Inflammatory macrophage treated with lipopolysaccharide for 1 hour (primary cell): ENCODE results near the gene SPIN1.
"Not testable (repeated sequence)": the region's sequence is repeated elsewhere in the genome, so short reads cannot be mapped to it uniquely, and the experiment has no call there.

Experiments
- DNase-seq, 2 donors: peaks; one replicate each; pipeline ENCODE4 v3.0.0-alpha.2; 2020 to 2022

SPIN1 gene

GRCh38 chr9:88388203-88388885, at the start of gene SPIN1:
SPIN1 (plus strand) TSS chr9:88388444; CDS start chr9:88426540, 38,096 bp downstream.
- DNase-seq: peak; percentile 75 to 90

- peak; percentile 33 to 42 for DNase-seq
These were observed 48.9 kb upstream of the SPIN1 start for GRCh38 chr9:88339317-88339716.

DNA sequence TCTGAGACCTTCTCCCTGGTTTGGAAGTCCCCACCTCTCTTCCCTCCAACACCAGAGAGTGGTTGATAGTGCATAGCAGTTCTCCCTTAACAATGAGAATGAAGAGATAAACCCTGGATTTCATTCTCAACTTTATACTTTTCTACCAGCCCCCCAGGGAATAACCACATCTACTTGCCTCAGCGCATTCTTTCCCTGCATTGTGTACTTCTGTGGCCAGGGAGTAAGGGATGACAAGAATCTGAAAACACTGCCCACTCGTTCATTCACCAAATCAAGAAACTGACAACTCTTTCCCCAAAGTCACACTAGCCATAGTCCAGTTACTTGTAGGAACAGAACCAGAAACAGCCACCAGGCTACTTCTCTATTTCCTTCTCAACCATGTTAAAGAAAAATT, 46.0 kb upstream of the SPIN1 start:
- no peak for DNase-seq

DNA sequence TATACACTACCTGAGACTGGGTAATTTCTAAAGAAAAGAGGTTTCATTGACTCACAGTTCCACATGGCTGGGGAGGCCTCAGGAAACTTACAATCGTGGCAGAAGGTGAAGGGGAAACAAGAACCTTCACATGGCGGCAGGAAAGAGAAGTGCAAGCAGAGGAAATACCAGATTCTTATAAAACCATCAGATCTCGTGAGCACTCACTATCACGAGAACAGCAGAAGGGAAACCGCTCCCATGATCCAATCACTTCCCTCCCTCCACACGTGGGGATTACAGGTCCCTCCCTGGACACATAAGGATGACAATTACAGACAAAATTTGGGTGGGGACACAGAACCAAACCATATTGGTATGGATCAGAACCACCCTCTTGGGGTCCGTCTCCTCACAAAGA, 44.2 kb upstream of the SPIN1 start:
- peak in 1 of 2 donors; percentile 13 for DNase-seq

DNA sequence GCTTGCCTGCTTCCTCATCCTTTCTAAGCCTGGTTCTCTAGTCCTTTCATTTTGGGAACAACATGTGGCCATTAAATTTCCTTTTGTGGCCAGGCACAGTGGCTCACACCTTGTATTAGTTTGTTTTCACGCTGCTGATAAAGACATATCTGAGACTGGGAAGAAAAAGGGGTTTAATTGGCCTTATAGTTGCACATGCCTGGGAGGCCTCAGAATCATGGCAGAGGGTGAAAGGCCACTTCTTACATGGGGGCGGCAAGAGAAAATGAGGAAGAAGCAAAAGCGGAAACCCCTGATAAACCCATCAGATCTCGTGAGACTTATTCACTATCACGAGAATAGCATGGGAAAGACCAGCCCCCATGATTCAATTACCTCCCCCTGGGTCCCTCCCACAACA, 37.9 kb upstream of the SPIN1 start:
- DNase-seq: peak; percentile 19 to 61

DNA sequence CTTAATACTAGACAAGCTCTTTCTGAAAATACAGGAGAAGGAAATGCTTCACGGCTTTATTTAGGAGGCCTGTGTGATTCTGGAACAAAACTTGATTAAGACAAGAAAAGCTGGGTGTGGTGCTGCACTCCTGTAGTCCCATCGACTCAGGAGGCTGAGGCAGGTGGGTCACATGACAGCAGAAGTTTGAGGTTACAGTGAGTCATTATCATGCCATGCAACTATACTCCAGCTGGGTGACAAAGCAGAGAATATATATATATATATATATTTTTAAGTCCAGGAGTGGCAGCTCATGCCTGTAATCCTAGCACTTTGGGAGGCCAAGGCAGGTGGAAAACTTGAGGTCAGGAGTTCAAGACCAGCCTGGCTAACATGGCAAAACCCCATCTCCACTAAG, 33.1 kb upstream of the SPIN1 start:
- no peak for DNase-seq

GRCh38 chr9:88357250-88357649, 31.0 kb upstream of the SPIN1 start:
- not testable (repeated sequence) for DNase-seq

DNA sequence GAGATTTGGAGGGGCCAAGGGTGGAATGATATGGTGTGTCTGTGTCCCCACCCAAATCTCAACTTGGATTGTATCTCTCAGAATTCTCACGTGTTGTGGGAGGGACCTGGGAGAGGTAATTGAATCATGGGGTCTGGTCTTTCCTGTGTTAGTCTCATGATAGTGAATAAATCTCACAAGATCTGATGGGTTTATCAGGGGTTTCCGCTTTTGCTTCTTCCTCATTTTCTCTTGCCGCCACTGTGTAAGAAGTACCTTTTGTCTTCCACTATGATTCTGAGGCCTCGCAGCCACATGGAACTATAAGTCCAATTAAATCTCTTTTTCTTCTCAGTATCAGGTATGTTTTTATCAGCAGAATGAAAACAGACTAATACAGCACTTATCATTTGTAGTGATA, 29.5 kb upstream of the SPIN1 start:
- peak; percentile 33 to 65 for DNase-seq

GRCh38 chr9:88359974-88360373, 28.3 kb upstream of the SPIN1 start:
- no peak for DNase-seq

GRCh38 chr9:88362681-88363080, 25.6 kb upstream of the SPIN1 start:
- DNase-seq: peak in 1 of 2 donors; percentile 49

- DNase-seq: no peak
These were observed 24.6 kb upstream of the SPIN1 start for GRCh38 chr9:88363661-88364060.

DNA sequence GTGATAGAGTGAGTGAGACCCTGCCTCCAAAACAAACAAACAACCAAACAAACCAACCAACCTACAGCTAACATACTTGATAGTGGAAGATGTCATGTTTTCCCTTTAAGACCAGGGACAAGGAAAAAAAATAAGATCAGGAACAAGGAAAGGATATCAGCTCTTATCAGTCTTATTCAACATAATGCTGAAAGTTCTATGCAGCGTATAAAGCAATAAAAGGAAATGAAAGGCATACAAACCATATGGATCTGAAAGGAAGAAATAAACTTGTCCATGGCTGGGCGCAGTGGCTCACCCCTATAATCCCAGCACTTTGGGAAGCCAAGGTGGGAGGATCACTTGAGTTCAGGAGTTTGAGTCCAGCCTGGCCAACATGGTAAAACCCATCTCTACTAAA, 23.5 kb upstream of the SPIN1 start:
- no peak for DNase-seq

DNA sequence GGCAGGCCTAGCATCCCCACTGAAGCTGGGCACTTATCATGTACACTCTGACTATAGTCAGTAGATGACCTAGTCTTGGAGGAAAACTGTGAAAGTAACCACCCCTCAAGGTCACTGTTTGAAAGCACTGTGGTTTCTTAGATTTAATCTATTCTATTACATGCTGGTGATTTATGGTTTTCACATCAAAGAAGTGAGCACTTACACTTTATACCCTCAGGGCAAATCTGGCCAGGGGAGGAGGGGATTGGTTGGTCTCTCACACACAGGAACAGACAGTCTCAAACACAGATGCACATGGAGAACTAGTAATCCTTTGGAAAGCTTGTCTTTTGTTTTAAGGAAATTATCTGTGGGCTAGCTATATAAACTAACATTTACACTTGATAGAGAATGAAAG, 17.9 kb upstream of the SPIN1 start:
- DNase-seq: no peak

- DNase-seq: no peak
These were observed 16.1 kb upstream of the SPIN1 start for GRCh38 chr9:88372103-88372654.

GRCh38 chr9:88373045-88373444, 15.2 kb upstream of the SPIN1 start:
- peak; percentile 47 to 69 for DNase-seq

- no peak for DNase-seq
These were observed 9.9 kb upstream of the SPIN1 start for GRCh38 chr9:88378317-88378716.

DNA sequence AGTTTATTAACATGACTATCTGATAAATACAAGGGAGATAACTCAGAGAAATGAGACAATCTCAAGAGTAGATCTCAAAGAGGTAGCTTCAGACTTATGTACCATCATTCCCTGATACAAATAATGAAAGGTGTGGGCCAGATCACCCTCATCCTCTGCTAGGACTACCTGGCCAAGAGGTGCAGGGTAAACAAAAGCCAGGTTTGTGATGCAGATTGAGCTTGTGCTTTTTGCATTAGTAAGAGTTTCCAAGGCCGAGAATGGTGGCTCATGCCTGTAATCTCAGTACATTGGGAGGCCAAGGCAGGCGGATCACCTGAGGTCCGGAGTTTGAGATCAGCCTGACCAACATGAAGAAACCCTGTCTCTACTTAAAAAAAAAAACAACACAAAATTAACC, 8.9 kb upstream of the SPIN1 start:
- no peak for DNase-seq

DNA sequence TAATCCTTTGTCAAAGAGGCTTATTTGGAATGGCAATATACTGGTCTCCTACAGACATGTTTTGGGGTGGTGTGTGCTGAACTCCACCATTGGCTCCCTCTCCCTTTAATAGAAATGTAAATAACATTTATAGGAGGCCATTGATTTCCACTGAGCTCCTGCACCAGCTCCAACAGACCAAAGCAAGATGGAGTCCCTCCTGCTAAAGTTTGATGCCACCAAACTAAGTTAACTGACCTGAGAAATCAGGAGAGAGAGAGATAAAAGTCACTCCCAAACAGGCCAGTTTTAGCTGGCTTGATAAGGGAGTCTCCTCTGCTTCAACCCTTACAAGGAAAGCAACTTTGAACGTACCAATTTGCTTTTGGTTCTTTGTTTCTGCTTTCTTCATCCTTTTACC, 8.1 kb upstream of the SPIN1 start:
- no peak for DNase-seq

- not testable (repeated sequence) for DNase-seq
These were observed 6.9 kb upstream of the SPIN1 start for GRCh38 chr9:88381322-88381721.

DNA sequence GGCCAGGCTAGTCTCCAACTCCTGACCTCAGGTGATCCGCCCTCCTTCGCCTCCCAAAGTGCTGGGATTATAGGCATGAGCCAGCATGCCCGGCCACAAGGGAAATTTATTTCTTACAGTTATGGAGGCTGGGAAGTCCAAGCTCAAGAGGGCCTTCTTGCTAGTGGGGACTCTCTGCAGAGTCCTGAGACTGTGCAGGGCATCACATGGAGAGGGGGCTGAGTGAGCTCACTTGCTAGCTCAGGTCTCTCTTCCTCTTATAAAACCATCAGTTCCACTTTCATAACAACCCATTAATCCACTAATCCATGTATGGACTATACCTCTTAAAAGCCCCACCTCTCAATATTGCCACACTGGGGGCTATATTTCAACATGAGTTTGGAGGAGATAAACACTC, 5.1 kb upstream of the SPIN1 start:
- peak; percentile 21 to 66 for DNase-seq

GRCh38 chr9:88386137-88386536, 2.1 kb upstream of the SPIN1 start:
- DNase-seq: not testable (repeated sequence)

- DNase-seq: peak in 1 of 2 donors; percentile 7
These were observed 1.1 kb upstream of the SPIN1 start for GRCh38 chr9:88387036-88387551.

DNA sequence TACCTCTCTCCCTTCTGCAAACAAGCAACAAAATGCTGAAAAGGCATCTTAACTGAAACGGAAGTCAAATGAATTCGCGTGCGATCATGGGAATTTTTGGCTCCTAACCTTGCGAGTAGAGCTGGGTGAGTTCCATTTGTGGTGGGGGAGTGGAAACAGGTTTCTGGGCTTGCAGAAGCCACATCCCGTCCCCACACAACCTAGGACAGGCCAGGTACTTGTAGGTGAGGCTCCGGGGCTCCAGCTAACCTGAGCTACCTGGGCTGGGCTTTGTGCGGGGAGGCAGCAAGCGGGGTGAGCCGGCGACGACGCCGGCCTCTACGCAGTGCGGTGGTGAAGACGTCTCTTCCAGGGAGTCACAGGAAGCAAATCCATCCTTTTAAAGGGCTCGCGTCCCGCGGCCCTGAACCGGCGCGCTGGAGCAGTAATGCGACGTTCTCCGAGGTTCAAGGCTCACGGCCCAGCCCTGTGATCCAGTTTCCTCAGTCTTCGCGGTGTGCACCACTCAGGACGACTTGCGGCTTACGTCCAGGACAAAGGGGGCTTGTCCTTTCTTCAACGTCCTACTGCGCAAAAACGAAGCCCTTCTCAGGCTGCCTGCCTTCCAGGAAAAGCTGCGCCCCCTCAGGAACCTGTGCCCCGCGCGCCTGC, 567 bp upstream of the SPIN1 start:
- peak; percentile 42 to 53 for DNase-seq
